A673 (cell line): ENCODE measurements around the gene MAN1B1. TPM values are rescaled to one million over a fixed set of nuclear protein-coding genes. Genes with fewer than 3 reads are reported as not detected.

Experiments
- BruUV-seq: library from RNA; stranded (reverse); fragments of 400-500 nt; replicated peaks from 2 replicates; lab custom pipeline; 2021; lab: Mats Ljungman, UMichigan
- CTCF ChIA-PET: fragments of 300-600 bp; sonication (Branson Sonifier 250); formaldehyde crosslinking; loops from one replicate; lab custom pipeline; 2022; ENCODE audit warnings: antibody characterized with exemption; lab: Charles Lee
- POLR2A ChIA-PET: fragments of 300-600 bp; sonication (Branson Sonifier 250); formaldehyde crosslinking; loops from one replicate; lab custom pipeline; 2022; ENCODE audit warnings: antibody characterized with exemption; ENCODE audit not compliant: low non-redundant PET; lab: Charles Lee
- DNase-seq: peaks from one replicate; pipeline ENCODE4 v3.0.0-alpha.2; 2015; ENCODE audit warnings: low spot score
- H3K27ac ChIP-seq: fragments of 200-600 bp; sonication (generic); 2 replicates; pipeline ENCODE4 v1.5.1; 2016; ENCODE audit warnings: mixed run types, low read depth, mild to moderate bottlenecking, mixed read lengths, antibody characterized with exemption, low read length; ENCODE audit not compliant: poor library complexity, severe bottlenecking
- H3K27me3 ChIP-seq: fragments of 200-600 bp; sonication (generic); replicated peaks from 2 replicates; pipeline ENCODE4 v1.6.1; 2017; ENCODE audit warnings: mixed run types, low read depth, mild to moderate bottlenecking, mixed read lengths, antibody characterized with exemption, low read length; ENCODE audit not compliant: insufficient read depth, poor library complexity
- H3K36me3 ChIP-seq: fragments of 200-600 bp; sonication (generic); 2 replicates; pipeline ENCODE4 v1.6.1; 2016; ENCODE audit warnings: mixed run types, mild to moderate bottlenecking, mixed read lengths, antibody characterized with exemption, low read length; ENCODE audit not compliant: insufficient read depth, poor library complexity, severe bottlenecking
- H3K4me1 ChIP-seq: fragments of 200-600 bp; sonication (generic); 2 replicates; pipeline ENCODE4 v1.6.1; 2017; ENCODE audit warnings: mixed run types, mild to moderate bottlenecking, mixed read lengths, antibody characterized with exemption, low read length; ENCODE audit not compliant: insufficient read depth, poor library complexity, severe bottlenecking
- H3K4me3 ChIP-seq: fragments of 200-600 bp; sonication (generic); 2 replicates; pipeline ENCODE4 v1.5.1; 2016; ENCODE audit warnings: low read depth, mixed run types, mild to moderate bottlenecking, mixed read lengths, low read length; ENCODE audit not compliant: poor library complexity, severe bottlenecking
- H3K9me3 ChIP-seq: fragments of 200-600 bp; sonication (generic); 2 replicates; pipeline ENCODE4 v1.6.1; 2016; ENCODE audit warnings: mixed run types, low read depth, mild to moderate bottlenecking, mixed read lengths, antibody characterized with exemption, low read length; ENCODE audit not compliant: poor library complexity, severe bottlenecking
- CTCF ChIP-seq: fragments of 300-800, 200-600 bp; sonication (generic); conservative IDR thresholded peaks from 2 replicates; pipeline ENCODE4 v1.5.1; 2017; ENCODE audit warnings: low read depth, mild to moderate bottlenecking, antibody characterized with exemption, low read length, moderate library complexity, mixed read lengths
- EZH2 ChIP-seq: fragments of 200-600 bp; sonication (generic); IDR thresholded peaks from 2 replicates; pipeline ENCODE4 v1.6.1; 2017; ENCODE audit warnings: borderline replicate concordance, low read depth, mild to moderate bottlenecking, mixed read lengths, antibody characterized with exemption, low read length; ENCODE audit not compliant: poor library complexity, severe bottlenecking
- intact Hi-C: fragments of 100-400 bp; cut with micrococcal nuclease; formaldehyde crosslinking; loops from one replicate; pipeline ENCODE4 v1.10.0; 2022; ENCODE audit not compliant: unreplicated experiment
- total RNA-seq: library from RNA; stranded (reverse); gene quantifications from 2 replicates; pipeline ENCODE4 v1.2.3, GENCODE V29; 2021

MAN1B1 gene
- total RNA-seq, 1 experiment from 2014 or later: 48.6 TPM

- Histone ChIP-seq H3K4me1 (peaks cover 15% of the 10 kb centered on the region), H3K27ac (peak overlapping the region; percentile 68), H3K4me3 (peak overlapping the region; percentile 61), H3K36me3 (peaks cover 7% of the 10 kb centered on the region), H3K9me3 (no peaks in the 10 kb centered on the region), H3K27me3 (no peaks in the 10 kb centered on the region)
- intact Hi-C loops: no loop called here
- ChIA-PET POLR2A (interaction anchor here (0.7 kb wide), 1 partner anchor 17 kb away, joined by 7 read pairs; the partner anchor contains the start of gene MAN1B1), CTCF (interaction anchor here (0.6 to 1.8 kb wide), 4 partner anchors 17 to 369 kb away, joined by 3 to 4 read pairs (median 4); no protein-coding TSS in a partner anchor)
- BruUV-seq: no TSS peak
- TF ChIP-seq CTCF (no peak), EZH2 (no peak)
- DNase-seq: no peak
Observed at GRCh38 chr9:137069508-137070091, 17.2 kb upstream of the MAN1B1 start.

GRCh38 chr9:137070201-137070905, 16.4 kb upstream of the MAN1B1 start, which contains the start of gene SAPCD2:
Gene SAPCD2 (minus strand): TSS chr9:137070557. CDS start chr9:137070460, 97 bp downstream.
- intact Hi-C loops: no loop called here
- Histone ChIP-seq H3K9me3 (no peaks in the 10 kb centered on the region), H3K4me1 (peaks cover 15% of the 10 kb centered on the region), H3K4me3 (peak within 1 kb of the TSS; percentile 61), H3K27me3 (no peaks in the 10 kb centered on the region), H3K27ac (peak within 1 kb of the TSS; percentile 68), H3K36me3 (peaks cover under 1% of the 10 kb centered on the region)
- peak; percentile 95 for DNase-seq
- ChIA-PET CTCF (interaction anchor here (0.7 to 1.8 kb wide), 6 partner anchors 18 to 236 kb away, joined by 3 to 6 read pairs (median 4); no protein-coding TSS in a partner anchor), POLR2A (interaction anchor here (0.5 to 0.7 kb wide), 5 partner anchors 16 to 281 kb away, joined by 3 to 7 read pairs (median 4); partner anchors contain the start of gene MAN1B1)
- no TSS peak for BruUV-seq
- TF ChIP-seq CTCF (no peak), EZH2 (no peak)

GRCh38 chr9:137070906-137071275, 15.9 kb upstream of the MAN1B1 start:
- TF ChIP-seq EZH2 (no peak), CTCF (no peak)
- BruUV-seq: no TSS peak
- no peak for DNase-seq
- Histone ChIP-seq H3K27me3 (no peaks in the 10 kb centered on the region), H3K4me3 (peak overlapping the region; percentile 61), H3K36me3 (no peaks in the 10 kb centered on the region), H3K9me3 (no peaks in the 10 kb centered on the region), H3K4me1 (peaks cover 15% of the 10 kb centered on the region), H3K27ac (peak overlapping the region; percentile 68)
- POLR2A ChIA-PET: interaction anchor here (0.6 to 0.7 kb wide), 2 partner anchors 57 to 281 kb away, joined by 3 read pairs; no protein-coding TSS in a partner anchor
- CTCF ChIA-PET: interaction anchor here (0.6 to 1.8 kb wide), 4 partner anchors 23 to 236 kb away, joined by 3 to 5 read pairs (median 4); no protein-coding TSS in a partner anchor
- intact Hi-C loops: no loop called here
